Cardiac fibroblast (primary cell): Measurements from ENCODE around the gene LIX1L.
A peak's percentile ranks its signal among the peaks of the same experiment; 100 is the strongest.

ENCODE experiments used
- DNase-seq, 2 donors: peaks; one replicate each; pipeline versions ENCODE4 v3.0.0 to v3.0.0-alpha.2; 2010; ENCODE audit warnings: low read depth in 2 of 2
- H3K4me3 ChIP-seq, 2 donors: replicated peaks in 1 of 2; 1 replicate in 1 of 2; 2 replicates in 1 of 2; pipeline ENCODE4 v1.5.1; 2011; ENCODE audit warnings: low read depth in 2 of 2, low read length in 2 of 2, mild to moderate bottlenecking in 2 of 2, moderate library complexity in 1 of 2
- CTCF ChIP-seq: IDR thresholded peaks from one replicate; pipeline ENCODE4 v1.5.1; 2011; ENCODE audit warnings: low read depth, mild to moderate bottlenecking, low read length, inconsistent platforms

Gene LIX1L

GRCh38 chr1:145985129-145985501 is 27.3 kb upstream of the LIX1L start:
- TF ChIP-seq CTCF: no peak
- DNase-seq: no peak
- no peak overlapping the region for H3K4me3 ChIP-seq

GRCh38 chr1:145983960-145984830 is 26.4 kb upstream of the LIX1L start:
- no peak overlapping the region for H3K4me3 ChIP-seq
- no peak for DNase-seq
- no peak for TF ChIP-seq CTCF

- TF ChIP-seq CTCF: no peak
These were observed 25.4 kb upstream of the LIX1L start for GRCh38 chr1:145983206-145983675.

GRCh38 chr1:145982010-145982723 is 24.4 kb upstream of the LIX1L start:
- TF ChIP-seq CTCF: no peak
- H3K4me3 ChIP-seq: no peak overlapping the region
- peak; percentile 56 to 73 for DNase-seq

More at GRCh38 chr1:145983206-145983675, 25.4 kb upstream of the LIX1L start:
- no peak for DNase-seq
- H3K4me3 ChIP-seq: no peak overlapping the region

GRCh38 chr1:145980457-145980994 is 22.7 kb upstream of the LIX1L start:
- H3K4me3 ChIP-seq: no peak overlapping the region
- no peak for TF ChIP-seq CTCF
- DNase-seq: no peak

GRCh38 chr1:145979746-145980456 is 22.1 kb upstream of the LIX1L start:
- peak in 1 of 2 donors; percentile 61 for DNase-seq
- no peak overlapping the region for H3K4me3 ChIP-seq

More at GRCh38 chr1:145979746-145980456, 22.1 kb upstream of the LIX1L start:
- TF ChIP-seq CTCF: no peak
